ENCODE measurements around the gene RALGAPA2. TPM values are rescaled to one million over a fixed set of nuclear protein-coding genes. Genes with fewer than 3 reads are reported as not detected.
A peak's percentile ranks its signal among the peaks of the same experiment; 100 is the strongest.

Gene RALGAPA2
- total and polyA plus RNA-seq, 8 donors = 9.6 to 41.7 (median 24.5) TPM

GRCh38 chr20:20495729-20496503, 216.5 kb downstream of the RALGAPA2 start:
- Histone ChIP-seq H3K27me3 (no peaks in the 10 kb centered on the region), H3K4me1 (peaks cover 0 to 8% (median 0%) of the 10 kb centered on the region in 3 donors), H3K27ac (no peak overlapping the region), H3K36me3 (peaks cover 0 to 32% (median 4%) of the 10 kb centered on the region in 3 donors), H3K4me3 (no peak overlapping the region), H3K9me3 (no peaks in the 10 kb centered on the region)
- WGBS, 2 donors = 87 to 92% methylated on average over 9 of the region's 9 CpGs
- no peak for FAIRE-seq
- intact Hi-C loops (cut with DNase I) = no loop called here
- no peak for DNase-seq
- TF ChIP-seq CTCF (IDR thresholded peaks at IDR 0.05) = no peak
- no peak for ATAC-seq

DNA sequence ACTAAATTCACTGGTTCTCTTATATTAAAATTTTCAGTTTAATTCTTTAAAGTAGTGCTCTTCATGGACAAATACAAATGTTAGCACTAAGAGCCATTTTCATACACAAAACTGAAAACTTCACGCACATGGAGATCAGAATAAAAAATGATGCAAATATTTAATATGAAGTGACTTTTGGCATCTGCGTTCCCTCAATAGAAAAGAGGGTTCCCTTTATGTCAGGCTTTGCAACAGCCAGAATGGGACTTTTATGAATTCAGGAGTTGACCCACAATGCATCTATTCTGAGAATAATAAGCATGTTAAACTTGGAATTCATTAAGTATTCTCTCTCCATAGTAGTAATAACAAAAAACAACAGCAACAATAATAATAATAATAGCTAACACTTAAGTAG, 218.7 kb downstream of the RALGAPA2 start:
- no peak for TF ChIP-seq CTCF (IDR thresholded peaks at IDR 0.05)
- Histone ChIP-seq H3K4me1 (peaks cover 0 to 8% (median 0%) of the 10 kb centered on the region in 3 donors), H3K27ac (no peak overlapping the region), H3K9me3 (no peaks in the 10 kb centered on the region), H3K27me3 (no peaks in the 10 kb centered on the region), H3K4me3 (no peak overlapping the region), H3K36me3 (peaks cover 0 to 12% (median 4%) of the 10 kb centered on the region in 3 donors)
- intact Hi-C loops (cut with DNase I) = no loop called here
- ATAC-seq (no peak), DNase-seq (no peak), FAIRE-seq (no peak)
- 96 to 97% methylated on average over 2 of the region's 2 CpGs for WGBS, 2 donors

DNA sequence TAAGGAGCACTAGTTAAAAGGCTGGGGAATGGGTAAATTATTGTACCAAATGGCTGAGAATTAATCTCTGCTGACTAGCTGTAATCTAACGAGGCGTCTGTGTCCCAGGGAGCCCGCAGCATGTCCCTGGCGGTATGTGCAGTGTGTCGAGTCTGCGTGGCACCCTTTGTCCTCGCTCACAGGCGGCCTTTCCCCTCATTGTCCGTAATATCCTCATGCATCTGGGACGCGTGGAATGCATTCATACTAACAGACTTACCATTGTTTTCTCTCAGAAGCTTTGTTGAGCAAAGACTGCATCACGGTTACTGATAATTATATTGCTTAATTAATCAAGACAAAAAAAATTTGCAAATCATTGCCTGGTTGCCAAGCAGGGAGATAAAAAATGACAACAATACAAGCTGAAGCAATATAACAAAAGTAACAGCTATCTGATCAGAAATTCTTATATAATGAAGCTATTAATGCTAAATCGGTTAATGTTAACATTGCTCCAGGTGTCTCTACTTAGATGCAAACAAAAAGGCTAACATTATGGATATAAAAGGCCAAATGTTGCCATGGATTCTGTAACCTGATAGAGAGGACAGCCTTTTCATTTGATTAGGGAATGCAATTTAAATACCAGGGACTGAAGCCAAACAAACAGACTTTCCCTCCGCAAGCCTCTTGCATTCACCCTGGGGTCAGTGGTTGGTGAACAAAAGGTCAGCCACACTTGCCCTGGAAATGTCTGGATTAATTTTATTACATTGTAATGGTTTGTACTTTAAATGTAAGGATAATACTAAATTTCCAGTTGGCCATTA, 219.7 kb downstream of the RALGAPA2 start:
- ATAC-seq = peak; percentile 71 to 91 (median 84)
- Histone ChIP-seq H3K27me3 (no peaks in the 10 kb centered on the region), H3K4me1 (peaks cover 0 to 8% (median 0%) of the 10 kb centered on the region in 3 donors), H3K4me3 (no peak overlapping the region), H3K9me3 (no peaks in the 10 kb centered on the region), H3K27ac (peak overlapping the region in 3 of 4 donors; percentile 35 to 50 (median 50)), H3K36me3 (peaks cover 0 to 12% (median 4%) of the 10 kb centered on the region in 3 donors)
- DNase-seq = peak in 3 of 6 donors; percentile 51 to 57 (median 51)
- no peak for FAIRE-seq
- no peak for TF ChIP-seq CTCF (IDR thresholded peaks at IDR 0.05)
- 57 to 68% methylated on average over 14 of the region's 14 CpGs for WGBS, 2 donors
- intact Hi-C loops (cut with DNase I) = no loop called here

DNA sequence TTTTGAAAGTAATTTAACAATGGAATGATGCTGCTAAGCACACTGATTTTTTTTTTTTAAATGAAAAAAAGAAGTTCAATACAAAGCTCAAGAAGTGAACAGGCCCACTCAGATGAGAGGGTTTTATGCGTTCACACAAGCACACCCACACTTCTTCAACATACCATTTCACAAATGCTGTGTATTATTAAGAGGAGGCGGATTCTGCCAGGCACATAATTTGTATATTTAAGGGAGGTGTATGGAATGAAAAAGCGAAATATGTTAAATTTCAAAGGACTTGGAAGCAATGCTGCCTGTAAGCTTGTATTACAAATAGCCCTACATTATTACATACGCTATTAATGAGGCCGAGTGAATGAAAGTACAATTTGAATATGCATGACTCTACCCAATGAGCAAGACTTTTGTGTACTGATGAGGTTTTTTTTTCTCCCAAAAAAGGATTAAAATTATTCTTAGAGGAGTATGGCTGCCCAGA, 220.6 kb downstream of the RALGAPA2 start:
- Histone ChIP-seq H3K36me3 (peaks cover 0 to 12% (median 4%) of the 10 kb centered on the region in 3 donors), H3K9me3 (no peaks in the 10 kb centered on the region), H3K27ac (peak overlapping the region in 3 of 4 donors; percentile 33 to 50 (median 35)), H3K4me1 (peaks cover 0 to 8% (median 0%) of the 10 kb centered on the region in 3 donors), H3K4me3 (no peak overlapping the region), H3K27me3 (no peaks in the 10 kb centered on the region)
- intact Hi-C loops (cut with DNase I) = no loop called here
- no peak for FAIRE-seq
- TF ChIP-seq CTCF (IDR thresholded peaks at IDR 0.05) = no peak
- WGBS, 2 donors = 95 to 97% methylated on average over 5 of the region's 5 CpGs
- DNase-seq = no peak
- no peak for ATAC-seq

Data from pancreas (tissue), 10 donors.